Tibial nerve (tissue), 4 donors: ENCODE results near the gene CREG2. TPM values are rescaled to one million over a fixed set of nuclear protein-coding genes. Genes with fewer than 3 reads are reported as not detected.

ENCODE experiments used
- DNase-seq, 2 donors: peaks; one replicate each; pipeline ENCODE4 v3.0.0-alpha.2; 2019; ENCODE audit warnings: low spot score in 2 of 2
- H3K27ac ChIP-seq, 4 donors: fragments of 200-600 bp; sonication (generic) in 3 of 4; one replicate each; pipeline ENCODE4 v1.5.1; 2017 to 2019; ENCODE audit warnings: mild to moderate bottlenecking in 1 of 4
- H3K27me3 ChIP-seq, 2 donors: fragments of 200-600 bp; sonication (generic) in 1 of 2; one replicate each; pipeline versions ENCODE4 v1.5.1 to v1.6.0; 2017 to 2019
- H3K36me3 ChIP-seq, 3 donors: fragments of 200-600 bp; sonication (generic); one replicate each; pipeline ENCODE4 v1.5.1; 2018 to 2019
- H3K4me1 ChIP-seq, 4 donors: fragments of 200-600 bp; sonication (generic) in 3 of 4; one replicate each; pipeline ENCODE4 v1.5.1; 2017 to 2019
- H3K4me3 ChIP-seq, 4 donors: fragments of 200-600 bp; sonication (generic) in 3 of 4; one replicate each; pipeline ENCODE4 v1.5.1; 2017 to 2019; ENCODE audit warnings: mild to moderate bottlenecking in 1 of 4, moderate library complexity in 1 of 4
- H3K9me3 ChIP-seq, 4 donors: fragments of 200-600 bp; sonication (generic) in 3 of 4; one replicate each; pipeline ENCODE4 v1.5.1; 2017 to 2019
- EP300 ChIP-seq, 2 donors: sonication (generic); formaldehyde crosslinking; IDR thresholded peaks; one replicate each; pipeline ENCODE4 v1.6.1; 2017; ENCODE audit warnings: antibody characterized with exemption in 2 of 2, mild to moderate bottlenecking in 1 of 2
- POLR2A ChIP-seq, 2 donors: fragments of 450-650 bp; IDR thresholded peaks; one replicate each; pipeline ENCODE4 v1.6.1; 2017; ENCODE audit warnings: antibody characterized with exemption in 2 of 2, mild to moderate bottlenecking in 2 of 2, moderate library complexity in 2 of 2
- WGBS, 2 donors: methylation state at CpG; one replicate each; pipeline ENCODE4 v1.1.5; 2018; 5-methylcytosine and 5-hydroxymethylcytosine counted together
- total RNA-seq, 4 donors: library from RNA; depleted of rRNA; stranded (reverse); fragments of >200 nt; gene quantifications; one replicate each; pipeline ENCODE4 v1.1.0, GENCODE V29; 2016
- TF ChIP-seq, protein P1 (sequence below), 5 experiments: fragments of 200-600 bp in 3 of 5; fragments of 450-650 bp in 2 of 5; sonication (generic) in 3 of 5; IDR thresholded peaks; one replicate each; pipeline ENCODE4 v1.5.1; 2016 to 2019; ENCODE audit warnings: antibody characterized with exemption in 5 of 5, mild to moderate bottlenecking in 3 of 5, moderate library complexity in 2 of 5

CREG2 gene
- total RNA-seq, 4 donors from 2014 or later, result not detected

GRCh38 chr2:101427240-101427639 is 39.9 kb upstream of the CREG2 start:
- Histone ChIP-seq H3K36me3 (no peaks in the 10 kb centered on the region), H3K9me3 (no peaks in the 10 kb centered on the region), H3K4me1 (no peaks in the 10 kb centered on the region), H3K27me3 (no peaks in the 10 kb centered on the region), H3K4me3 (no peak overlapping the region), H3K27ac (no peak overlapping the region)
- no peak for DNase-seq
- WGBS, 2 donors, result 88 to 91% methylated on average over 7 of the region's 7 CpGs
- TF ChIP-seq, protein P1, sequence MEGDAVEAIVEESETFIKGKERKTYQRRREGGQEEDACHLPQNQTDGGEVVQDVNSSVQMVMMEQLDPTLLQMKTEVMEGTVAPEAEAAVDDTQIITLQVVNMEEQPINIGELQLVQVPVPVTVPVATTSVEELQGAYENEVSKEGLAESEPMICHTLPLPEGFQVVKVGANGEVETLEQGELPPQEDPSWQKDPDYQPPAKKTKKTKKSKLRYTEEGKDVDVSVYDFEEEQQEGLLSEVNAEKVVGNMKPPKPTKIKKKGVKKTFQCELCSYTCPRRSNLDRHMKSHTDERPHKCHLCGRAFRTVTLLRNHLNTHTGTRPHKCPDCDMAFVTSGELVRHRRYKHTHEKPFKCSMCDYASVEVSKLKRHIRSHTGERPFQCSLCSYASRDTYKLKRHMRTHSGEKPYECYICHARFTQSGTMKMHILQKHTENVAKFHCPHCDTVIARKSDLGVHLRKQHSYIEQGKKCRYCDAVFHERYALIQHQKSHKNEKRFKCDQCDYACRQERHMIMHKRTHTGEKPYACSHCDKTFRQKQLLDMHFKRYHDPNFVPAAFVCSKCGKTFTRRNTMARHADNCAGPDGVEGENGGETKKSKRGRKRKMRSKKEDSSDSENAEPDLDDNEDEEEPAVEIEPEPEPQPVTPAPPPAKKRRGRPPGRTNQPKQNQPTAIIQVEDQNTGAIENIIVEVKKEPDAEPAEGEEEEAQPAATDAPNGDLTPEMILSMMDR (IDR thresholded peaks at IDR 0.05), result no peak
- TF ChIP-seq EP300 (IDR thresholded peaks at IDR 0.05), result no peak
- TF ChIP-seq POLR2A (IDR thresholded peaks at IDR 0.05), result no peak

GRCh38 chr2:101426822-101427221 is 39.5 kb upstream of the CREG2 start:
- H3K4me3 ChIP-seq, result no peak overlapping the region
- no peaks in the 10 kb centered on the region for H3K4me1 ChIP-seq
- no peak overlapping the region for H3K27ac ChIP-seq
- DNase-seq, result no peak
- no peaks in the 10 kb centered on the region for H3K9me3 ChIP-seq
- TF ChIP-seq POLR2A (IDR thresholded peaks at IDR 0.05) (no peak), EP300 (IDR thresholded peaks at IDR 0.05) (no peak)
- TF ChIP-seq, protein P1 (IDR thresholded peaks at IDR 0.05), result no peak
- 86 to 87% methylated on average over 7 of the region's 7 CpGs for WGBS, 2 donors
- no peaks in the 10 kb centered on the region for H3K27me3 ChIP-seq
- no peaks in the 10 kb centered on the region for H3K36me3 ChIP-seq

- no peak overlapping the region for H3K4me3 ChIP-seq
- 79 to 80% methylated on average over 4 of the region's 4 CpGs for WGBS, 2 donors
- no peaks in the 10 kb centered on the region for H3K9me3 ChIP-seq
- no peak for DNase-seq
- peaks cover 0 to 5% (median 0%) of the 10 kb centered on the region in 4 donors for H3K4me1 ChIP-seq
- no peaks in the 10 kb centered on the region for H3K27me3 ChIP-seq
- no peaks in the 10 kb centered on the region for H3K36me3 ChIP-seq
- H3K27ac ChIP-seq, result no peak overlapping the region
- TF ChIP-seq POLR2A (IDR thresholded peaks at IDR 0.05) (no peak), EP300 (IDR thresholded peaks at IDR 0.05) (no peak)
- TF ChIP-seq, protein P1 (IDR thresholded peaks at IDR 0.05), result no peak
These were observed 33.3 kb upstream of the CREG2 start for GRCh38 chr2:101420623-101421022.

DNA sequence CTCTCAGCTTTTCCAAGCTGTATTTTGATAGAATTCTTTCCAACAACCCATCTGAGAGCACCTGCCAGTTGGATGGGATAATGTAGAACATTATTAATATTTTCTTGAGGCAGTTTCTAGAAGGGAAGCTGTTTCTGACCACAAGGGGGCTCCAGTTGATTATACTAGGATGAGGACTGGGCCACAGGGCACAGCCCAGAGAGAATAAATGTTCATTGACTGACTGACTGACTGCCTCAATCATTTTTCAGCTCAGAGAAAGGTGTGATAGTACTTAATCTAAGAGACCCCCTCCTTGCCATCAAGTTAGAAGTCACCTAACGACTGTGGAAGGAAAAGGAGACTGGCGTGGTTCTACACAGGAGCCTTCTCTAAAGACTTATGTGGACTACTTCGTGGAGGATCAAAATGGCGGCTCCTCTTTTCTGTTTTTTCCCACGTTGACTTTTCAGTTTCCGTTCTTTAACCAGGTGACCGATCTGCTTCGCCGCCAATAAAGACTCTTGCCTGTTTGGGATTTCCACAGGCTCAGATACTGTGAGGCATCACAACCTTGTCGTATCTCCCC is 31.9 kb upstream of the CREG2 start:
- no peaks in the 10 kb centered on the region for H3K36me3 ChIP-seq
- no peak overlapping the region for H3K27ac ChIP-seq
- WGBS, 2 donors, result 90 to 91% methylated on average over 10 of the region's 10 CpGs
- peak in 1 of 2 donors; percentile 91 for DNase-seq
- H3K27me3 ChIP-seq, result no peaks in the 10 kb centered on the region
- H3K4me1 ChIP-seq, result peaks cover 0 to 5% (median 0%) of the 10 kb centered on the region in 4 donors
- no peak overlapping the region for H3K4me3 ChIP-seq
- TF ChIP-seq POLR2A (IDR thresholded peaks at IDR 0.05) (no peak), EP300 (IDR thresholded peaks at IDR 0.05) (no peak)
- TF ChIP-seq, protein P1 (IDR thresholded peaks at IDR 0.05), result peak; percentile 61 to 75 (median 65)
- no peaks in the 10 kb centered on the region for H3K9me3 ChIP-seq

GRCh38 chr2:101418460-101419095 is 31.3 kb upstream of the CREG2 start:
- WGBS, 2 donors, result 61 to 66% methylated on average over 12 of the region's 12 CpGs
- no peaks in the 10 kb centered on the region for H3K36me3 ChIP-seq
- H3K27me3 ChIP-seq, result no peaks in the 10 kb centered on the region
- DNase-seq, result no peak
- H3K27ac ChIP-seq, result no peak overlapping the region
- peaks cover 0 to 5% (median 0%) of the 10 kb centered on the region in 4 donors for H3K4me1 ChIP-seq
- TF ChIP-seq, protein P1 (IDR thresholded peaks at IDR 0.05), result no peak
- TF ChIP-seq EP300 (IDR thresholded peaks at IDR 0.05) (no peak), POLR2A (IDR thresholded peaks at IDR 0.05) (no peak)
- H3K4me3 ChIP-seq, result no peak overlapping the region
- no peaks in the 10 kb centered on the region for H3K9me3 ChIP-seq
